NCI-H345 treated with DMSO at 0.1 percent for 48 hours (cell line): ENCODE results near the gene LRRC38.
"Not testable (repeated sequence)": the region's sequence is repeated elsewhere in the genome, so short reads cannot be mapped to it uniquely, and the experiment has no call there.

ENCODE experiments used
- DNase-seq: peaks from one replicate; lab custom pipeline; 2025; ENCODE audit not compliant: unreplicated experiment; lab: John Stamatoyannopoulos, UW

The LRRC38 gene

DNA sequence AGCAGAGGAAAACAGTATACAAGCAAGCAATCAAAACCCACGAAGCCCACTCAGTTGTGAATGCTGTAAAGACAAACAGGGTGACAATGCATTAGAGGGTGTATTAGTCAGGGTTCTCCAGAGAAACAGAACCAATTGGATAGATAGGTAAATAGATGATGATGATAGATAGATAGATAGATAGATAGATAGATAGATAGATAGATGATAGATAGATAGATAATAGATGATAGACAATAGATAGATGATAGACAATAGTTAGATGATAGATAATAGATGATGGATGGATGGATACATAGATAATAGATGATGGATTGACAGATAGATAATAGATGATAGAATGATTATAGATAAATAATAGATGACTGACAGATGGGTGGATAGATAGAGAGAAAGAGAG, 48.3 kb downstream of the LRRC38 start:
- DNase-seq, result no peak

GRCh38 chr1:13462682-13463081, 51.1 kb downstream of the LRRC38 start:
- DNase-seq, result no peak

GRCh38 chr1:13461977-13462376, 51.8 kb downstream of the LRRC38 start:
- no peak for DNase-seq

DNA sequence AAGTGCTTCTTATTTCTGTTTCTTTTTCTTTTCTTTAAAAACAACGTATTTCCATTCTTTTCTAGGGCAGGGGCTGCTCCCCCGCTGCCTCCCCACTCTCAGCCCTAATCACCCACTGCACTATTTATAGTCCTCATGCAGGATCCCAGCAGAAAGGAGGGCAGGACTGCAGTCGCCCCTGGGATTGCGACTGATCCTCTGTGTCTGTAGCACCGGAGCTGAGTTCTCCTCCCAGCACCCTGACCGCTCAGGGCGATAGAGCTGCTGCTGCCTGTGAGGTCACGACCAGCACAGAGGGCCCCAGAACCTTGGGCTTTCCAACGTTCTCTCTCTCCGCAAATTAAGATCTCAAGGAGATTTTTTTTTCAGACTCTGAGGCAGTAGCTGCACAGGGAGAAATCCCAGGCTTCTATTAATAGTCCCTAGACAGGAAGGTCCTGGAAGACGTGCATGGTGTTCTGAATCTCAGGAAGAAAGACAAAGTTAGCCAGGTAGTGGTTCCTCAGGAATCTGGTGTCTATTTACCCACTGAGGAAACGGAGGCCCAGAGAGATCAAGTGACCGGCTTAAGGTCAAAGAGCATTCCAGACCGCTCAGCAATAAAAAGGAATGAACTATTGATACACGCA, 56.8 kb downstream of the LRRC38 start:
- no peak for DNase-seq

DNA sequence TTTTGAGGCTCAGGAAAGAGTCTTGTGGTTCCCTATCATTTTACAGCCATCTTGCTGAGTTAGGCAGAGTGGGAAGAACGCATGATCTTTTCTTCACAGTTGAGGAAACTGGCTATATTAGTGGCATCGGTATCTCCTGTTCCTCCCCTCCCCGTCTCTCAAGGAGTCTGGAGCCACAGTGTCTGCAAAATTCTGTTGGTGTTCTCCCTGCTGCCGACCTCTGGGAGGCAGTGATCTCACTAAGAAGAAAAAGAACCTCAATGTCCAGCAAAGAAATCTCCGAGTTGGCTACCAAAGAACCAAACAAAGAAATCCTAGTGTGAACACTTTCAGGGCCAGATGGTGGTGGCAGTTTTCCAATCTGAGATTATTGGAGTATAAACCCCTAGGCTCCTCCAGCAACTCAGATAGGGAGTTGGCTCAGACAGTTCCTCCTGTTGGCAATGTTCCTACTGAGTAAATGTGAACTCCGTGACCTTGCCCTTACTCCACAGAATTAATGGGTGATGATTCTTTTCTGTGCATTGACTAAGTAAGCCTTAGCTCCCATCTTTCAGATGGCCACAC, 62.3 kb downstream of the LRRC38 start:
- no peak for DNase-seq

GRCh38 chr1:13450204-13450603, 63.6 kb downstream of the LRRC38 start:
- no peak for DNase-seq

DNA sequence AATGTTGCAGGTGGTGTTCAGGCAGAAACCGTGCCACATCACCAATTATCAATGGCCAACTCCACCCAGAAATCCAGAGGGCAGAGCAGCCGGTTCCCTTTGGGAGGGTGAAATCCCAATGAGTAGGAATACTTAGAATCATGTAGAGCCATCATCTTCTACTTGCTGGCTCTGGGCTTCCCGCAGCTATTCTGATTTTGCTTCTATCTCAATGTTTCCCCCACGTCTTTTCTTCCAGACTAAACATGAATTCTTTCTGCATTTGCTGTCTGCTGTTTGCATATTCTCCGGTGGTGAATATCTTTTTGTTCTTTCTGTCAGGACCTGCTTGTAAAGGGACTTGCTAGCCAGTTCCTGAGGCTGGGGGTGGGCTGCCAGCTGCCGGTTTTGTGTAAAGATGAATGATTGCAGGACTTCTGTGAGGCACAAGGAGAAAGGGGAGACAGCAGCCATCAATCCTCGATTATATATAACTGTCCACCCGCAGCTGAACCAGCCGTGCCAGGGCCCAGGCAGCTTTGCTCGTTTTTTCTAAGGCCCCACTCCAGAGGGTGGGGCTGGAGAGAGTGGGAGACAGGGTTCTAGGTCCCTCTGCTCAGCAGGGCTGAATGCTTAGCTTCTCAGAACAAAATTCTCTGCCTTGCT, 70.3 kb downstream of the LRRC38 start:
- DNase-seq, result no peak

DNA sequence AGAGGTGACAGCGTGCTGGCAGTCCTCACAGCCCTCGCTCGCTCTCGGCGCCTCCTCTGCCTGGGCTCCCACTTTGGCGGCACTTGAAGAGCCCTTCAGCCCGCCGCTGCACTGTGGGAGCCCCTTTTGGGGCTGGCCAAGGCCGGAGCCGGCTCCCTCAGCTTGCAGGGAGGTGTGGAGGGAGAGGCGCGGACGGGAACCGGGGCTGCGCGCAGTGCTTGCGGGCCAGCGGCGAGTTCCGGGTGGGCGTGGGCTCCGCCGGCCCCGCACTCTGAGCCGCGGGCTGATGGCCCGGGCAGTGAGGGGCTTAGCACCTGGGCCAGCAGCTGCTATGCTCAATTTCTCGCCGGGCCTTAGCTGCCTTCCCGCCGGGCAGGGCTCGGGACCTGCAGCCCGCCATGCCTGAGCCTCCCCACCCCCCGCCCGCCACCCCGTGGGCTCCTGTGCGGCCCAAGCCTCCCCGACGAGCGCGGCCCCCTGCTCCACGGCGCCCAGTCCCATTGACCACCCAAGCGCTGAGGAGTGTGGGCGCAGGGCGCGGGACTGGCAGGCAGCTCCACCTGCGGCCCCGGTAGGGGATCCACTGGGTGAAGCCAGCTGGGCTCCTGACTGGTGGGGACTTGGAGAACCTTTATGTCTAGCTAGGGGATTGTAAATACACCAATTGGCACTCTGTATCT, 74.6 kb downstream of the LRRC38 start:
- not testable (repeated sequence) for DNase-seq

- no peak for DNase-seq
Measured at GRCh38 chr1:13435458-13435857, 78.3 kb downstream of the LRRC38 start.

DNA sequence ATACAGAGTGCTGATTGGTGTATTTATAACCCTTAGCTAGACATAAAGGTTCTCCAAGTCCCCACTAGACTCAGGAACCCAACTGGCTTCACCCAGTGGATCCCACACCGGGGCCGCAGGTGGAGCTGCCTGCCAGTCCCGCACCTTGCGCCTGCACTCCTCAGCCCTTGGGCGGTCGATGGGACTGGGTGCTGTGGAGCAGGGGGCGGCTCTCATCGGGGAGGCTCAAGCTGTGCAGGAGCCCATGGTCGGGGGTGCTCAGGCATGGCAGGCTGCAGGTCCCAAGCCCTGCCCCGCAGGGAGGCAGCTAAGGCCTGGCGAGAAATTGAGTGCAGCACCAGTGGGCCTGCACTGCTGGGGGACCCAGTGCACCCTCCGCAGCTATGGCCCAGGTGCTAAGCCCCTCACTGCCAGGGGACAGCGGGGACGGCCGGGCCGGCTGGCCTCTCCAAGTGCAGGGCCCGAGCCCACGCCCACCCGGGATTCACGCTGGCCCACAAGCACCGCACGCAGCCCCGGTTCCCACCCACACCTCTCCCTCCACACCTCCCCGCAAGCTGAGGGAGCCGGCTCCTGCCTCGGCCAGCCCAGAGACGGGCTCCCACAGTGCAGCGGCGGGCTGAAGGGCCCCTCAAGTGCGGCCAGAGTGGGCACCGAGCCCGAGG, 80.0 kb downstream of the LRRC38 start:
- DNase-seq, result not testable (repeated sequence)

DNA sequence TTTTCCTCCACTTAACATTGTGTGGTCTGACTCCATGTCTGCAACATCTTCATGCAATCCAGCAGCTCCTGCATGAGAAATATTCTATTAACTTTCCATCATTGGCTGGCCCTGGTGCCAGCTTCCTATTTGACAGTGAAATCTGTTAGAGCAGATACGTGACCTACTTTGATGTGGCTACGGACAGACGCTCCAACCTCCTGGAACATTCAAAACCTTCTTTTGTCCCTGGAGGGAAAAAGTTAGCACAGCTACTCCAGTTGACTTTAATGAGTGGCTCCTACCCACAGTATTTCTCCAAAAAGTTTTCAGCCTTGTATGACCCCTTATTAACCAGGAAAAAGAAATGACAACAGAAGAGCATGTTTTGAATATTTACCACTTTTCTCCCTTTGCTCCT, 81.6 kb downstream of the LRRC38 start:
- DNase-seq, result no peak

DNA sequence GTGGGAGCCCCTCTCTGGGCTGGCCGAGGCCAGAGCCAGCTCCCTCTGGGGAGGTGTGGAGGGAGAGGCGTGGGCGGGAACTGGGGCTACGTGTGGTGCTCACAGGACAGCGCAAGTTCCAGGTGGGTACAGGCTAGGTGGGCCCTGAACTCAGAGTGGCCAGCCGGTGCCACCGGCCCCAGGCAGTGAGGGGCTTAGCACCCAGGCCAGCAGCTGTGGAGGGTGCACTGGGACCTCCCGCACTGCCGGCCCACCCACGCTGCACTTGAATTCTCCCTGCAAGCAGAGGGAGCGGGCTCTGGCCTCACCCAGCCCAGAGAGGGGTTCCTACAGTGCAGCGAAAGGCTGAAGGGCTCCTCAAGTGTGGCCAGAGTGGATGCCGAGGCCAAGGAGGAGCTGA, 83.3 kb downstream of the LRRC38 start:
- DNase-seq, result no peak
